Measurements from ENCODE around the gene TCP11.

The TCP11 gene

DNA sequence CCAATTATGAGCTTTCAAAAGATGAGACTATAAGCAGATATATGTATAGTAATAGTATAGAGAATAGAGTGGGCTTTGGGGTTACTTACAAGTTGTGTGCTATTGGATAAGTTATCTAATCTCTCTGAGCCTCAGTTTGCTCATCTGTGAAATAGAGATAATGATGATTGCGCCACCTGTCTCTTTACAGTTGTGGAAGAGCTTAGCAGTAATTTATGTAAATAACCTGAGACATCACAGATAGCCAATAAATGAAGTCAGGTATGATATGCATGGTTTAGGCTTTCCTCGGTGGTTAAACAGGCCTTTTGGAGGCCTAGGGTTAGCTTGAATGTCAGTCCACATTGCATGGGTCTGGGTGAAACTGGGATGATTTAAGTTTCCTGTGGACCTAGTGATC is 42.8 kb upstream of the TCP11 start:
- TF ChIP-seq, protein P1, sequence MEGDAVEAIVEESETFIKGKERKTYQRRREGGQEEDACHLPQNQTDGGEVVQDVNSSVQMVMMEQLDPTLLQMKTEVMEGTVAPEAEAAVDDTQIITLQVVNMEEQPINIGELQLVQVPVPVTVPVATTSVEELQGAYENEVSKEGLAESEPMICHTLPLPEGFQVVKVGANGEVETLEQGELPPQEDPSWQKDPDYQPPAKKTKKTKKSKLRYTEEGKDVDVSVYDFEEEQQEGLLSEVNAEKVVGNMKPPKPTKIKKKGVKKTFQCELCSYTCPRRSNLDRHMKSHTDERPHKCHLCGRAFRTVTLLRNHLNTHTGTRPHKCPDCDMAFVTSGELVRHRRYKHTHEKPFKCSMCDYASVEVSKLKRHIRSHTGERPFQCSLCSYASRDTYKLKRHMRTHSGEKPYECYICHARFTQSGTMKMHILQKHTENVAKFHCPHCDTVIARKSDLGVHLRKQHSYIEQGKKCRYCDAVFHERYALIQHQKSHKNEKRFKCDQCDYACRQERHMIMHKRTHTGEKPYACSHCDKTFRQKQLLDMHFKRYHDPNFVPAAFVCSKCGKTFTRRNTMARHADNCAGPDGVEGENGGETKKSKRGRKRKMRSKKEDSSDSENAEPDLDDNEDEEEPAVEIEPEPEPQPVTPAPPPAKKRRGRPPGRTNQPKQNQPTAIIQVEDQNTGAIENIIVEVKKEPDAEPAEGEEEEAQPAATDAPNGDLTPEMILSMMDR (IDR thresholded peaks at IDR 0.05; ENCODE audit: insufficient read depth, missing control alignments): no peak
- DNase-seq (ENCODE audit: insufficient read length, low spot score) (no peak), FAIRE-seq (no peak)

DNA sequence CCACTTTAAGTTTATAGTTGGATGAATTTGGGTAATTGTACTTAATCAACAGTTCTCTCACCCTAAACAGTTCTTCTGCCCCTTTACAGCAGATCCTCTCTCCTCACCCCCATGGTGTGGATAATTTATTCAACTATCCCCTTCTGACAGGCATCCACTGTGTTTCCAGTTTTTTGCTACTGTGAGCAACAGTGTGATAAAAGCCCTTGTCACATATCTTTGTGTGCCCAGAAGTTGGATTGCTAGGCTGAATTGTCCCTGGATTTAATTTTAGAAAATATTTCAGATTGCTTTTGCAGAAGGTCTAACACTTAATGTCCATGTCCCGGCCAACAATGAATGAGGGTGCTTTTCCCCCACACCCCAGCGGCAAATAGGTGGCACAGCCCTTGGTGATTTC is 42.1 kb upstream of the TCP11 start:
- DNase-seq (ENCODE audit: insufficient read length, low spot score) (no peak), FAIRE-seq (no peak)
- TF ChIP-seq, protein P1 (IDR thresholded peaks at IDR 0.05; ENCODE audit: insufficient read depth, missing control alignments): no peak

DNA sequence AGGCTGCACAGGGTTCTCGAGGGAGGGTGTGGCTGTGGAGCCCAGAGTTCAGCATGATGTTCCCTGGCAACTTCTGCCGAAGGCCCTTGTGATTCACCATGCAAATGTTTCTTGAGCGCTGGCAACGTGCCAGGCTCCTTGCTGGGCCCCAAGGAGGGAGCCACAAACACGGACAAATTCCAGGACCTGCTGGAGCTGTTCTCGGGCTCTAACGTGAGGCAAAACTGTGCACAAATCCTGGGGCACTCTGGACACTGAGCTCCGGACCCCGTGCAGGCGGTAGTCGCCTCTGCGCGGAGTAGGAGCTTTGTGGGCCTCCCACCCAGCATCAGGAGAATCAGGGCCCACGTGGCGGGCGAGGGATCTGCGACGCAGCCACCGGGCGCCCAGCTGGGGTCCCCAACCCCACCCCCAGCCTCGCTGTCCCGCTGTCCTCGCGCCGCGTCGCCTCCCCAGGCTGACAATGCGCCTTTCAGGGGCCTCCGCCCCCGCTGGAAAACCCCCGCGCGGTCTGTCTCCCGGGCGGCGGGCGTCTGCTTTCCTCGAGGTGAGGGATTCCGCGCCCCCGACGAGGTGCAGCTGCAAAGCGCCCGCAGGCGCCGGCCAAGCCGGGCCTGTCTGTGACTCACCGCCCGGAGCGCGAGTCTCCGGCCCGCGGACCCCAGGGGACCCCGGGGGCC is 40.9 kb upstream of the TCP11 start:
- DNase-seq (ENCODE audit: insufficient read length, low spot score): no peak
- TF ChIP-seq, protein P1 (IDR thresholded peaks at IDR 0.05; ENCODE audit: insufficient read depth, missing control alignments): no peak
- no peak for FAIRE-seq

DNA sequence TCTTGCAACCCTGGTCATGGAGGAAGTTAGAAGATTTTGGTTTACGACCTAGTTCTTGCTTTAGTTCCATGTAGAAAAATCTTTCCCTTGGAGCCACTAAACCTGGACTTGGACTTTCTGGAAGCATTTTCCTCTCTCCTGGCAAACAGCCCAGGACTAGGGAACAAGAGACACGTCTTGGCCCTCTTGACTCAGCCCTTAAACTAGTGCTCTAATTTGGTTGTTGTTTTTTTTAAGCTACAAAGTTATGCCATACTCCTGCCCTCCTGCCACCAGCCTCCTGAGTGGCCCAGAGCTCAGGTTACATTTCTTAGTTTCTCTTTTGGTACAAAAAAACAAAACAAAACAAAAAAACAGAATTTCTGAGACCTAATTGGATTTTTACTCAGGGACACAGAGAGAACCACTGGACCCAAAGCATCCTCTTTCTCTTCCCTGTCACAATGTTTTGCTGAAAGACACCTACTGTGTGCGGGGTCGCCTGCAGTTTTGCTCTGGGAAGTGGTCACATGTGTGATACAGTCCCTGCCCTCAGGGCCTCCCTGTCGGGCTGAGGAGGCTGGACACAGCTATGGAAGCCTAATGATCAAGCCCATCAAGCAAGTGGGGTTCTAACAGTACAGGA is 40.3 kb upstream of the TCP11 start:
- TF ChIP-seq, protein P1 (IDR thresholded peaks at IDR 0.05; ENCODE audit: insufficient read depth, missing control alignments): no peak
- FAIRE-seq: no peak
- no peak for DNase-seq (ENCODE audit: insufficient read length, low spot score)

DNA sequence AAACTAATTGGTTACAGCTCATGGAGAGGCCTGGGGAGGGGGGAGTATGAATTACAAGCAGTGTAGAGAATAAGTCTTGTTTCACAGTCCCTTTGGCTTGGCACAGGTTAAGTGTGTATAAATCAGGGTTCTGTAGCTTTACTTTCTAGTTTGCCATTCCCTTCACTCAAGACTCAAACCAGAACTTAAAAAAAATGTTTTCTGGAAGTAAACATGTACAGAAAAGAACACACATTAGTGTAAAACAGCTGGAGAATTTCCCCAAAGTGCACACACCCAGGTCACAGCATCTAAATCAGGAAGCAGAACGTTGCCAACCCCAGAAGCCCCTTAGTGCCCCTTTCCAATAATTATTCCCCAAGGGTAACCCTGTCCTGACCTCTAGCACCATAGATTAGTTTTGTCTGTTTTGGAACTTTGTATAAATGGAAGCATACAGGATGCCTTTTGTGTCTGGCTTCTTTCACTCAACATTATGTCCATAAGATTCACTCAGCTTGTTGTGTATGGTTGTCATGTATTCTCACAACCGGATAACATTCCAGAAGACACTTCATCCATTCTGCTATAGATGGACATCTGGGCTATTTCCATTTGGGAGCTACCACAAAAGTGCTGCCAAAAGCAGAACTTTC is 38.9 kb upstream of the TCP11 start:
- no peak for DNase-seq (ENCODE audit: insufficient read length, low spot score)
- TF ChIP-seq, protein P1 (IDR thresholded peaks at IDR 0.05; ENCODE audit: insufficient read depth, missing control alignments): no peak
- no peak for FAIRE-seq

DNA sequence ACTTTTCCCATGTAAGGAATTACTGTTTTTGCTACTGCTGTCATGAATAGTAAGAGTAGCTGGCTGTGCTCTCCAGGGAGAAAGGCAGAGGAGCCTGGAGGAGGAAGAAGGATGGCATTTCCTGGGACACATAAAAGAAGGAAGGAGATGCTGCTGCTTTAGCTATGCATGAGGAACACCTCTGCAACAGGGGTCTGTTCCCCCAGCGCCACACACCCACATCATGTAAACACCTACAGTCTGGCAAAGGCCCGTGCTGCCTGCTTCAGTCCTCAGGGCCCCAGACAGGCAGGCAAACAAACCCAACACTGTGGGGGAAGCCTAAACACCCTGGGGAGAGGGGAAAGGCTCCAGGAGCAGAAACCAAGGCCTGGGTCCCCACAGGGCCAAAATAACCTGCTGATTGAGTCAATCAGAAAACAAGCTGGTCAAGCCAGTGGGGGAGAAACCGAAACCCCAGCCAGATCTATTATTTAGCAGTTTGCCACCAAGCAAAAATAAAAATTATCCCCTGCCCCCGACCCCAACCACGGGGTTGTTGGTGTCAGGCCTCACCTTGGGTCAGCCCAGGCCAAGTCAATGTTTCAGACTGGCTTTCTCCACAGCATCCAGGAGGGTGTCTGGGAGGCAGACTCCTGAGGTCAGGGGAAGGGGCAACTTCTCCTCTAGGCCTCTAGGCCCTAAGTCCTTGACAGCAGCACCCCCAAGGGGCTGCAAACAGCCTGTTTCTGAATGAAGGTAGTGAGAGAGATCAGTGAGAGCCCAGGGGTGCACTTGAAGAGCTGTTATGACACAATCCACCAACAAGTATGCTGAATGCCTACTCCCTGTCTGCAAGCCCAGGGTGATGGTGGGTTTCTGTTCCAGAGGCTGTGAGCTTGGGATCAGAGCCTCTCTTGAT is 38.0 kb upstream of the TCP11 start:
- DNase-seq (ENCODE audit: insufficient read length, low spot score): no peak
- TF ChIP-seq, protein P1 (IDR thresholded peaks at IDR 0.05; ENCODE audit: insufficient read depth, missing control alignments): no peak
- FAIRE-seq: no peak

All from D721Med (cell line).